Neural cell (in vitro differentiated cells): ENCODE results near the gene YKT6.

Experiments used
- CTCF ChIP-seq: fragments of 450-650 bp; IDR thresholded peaks from 2 replicates; pipeline ENCODE4 v1.5.1; 2014; ENCODE audit warnings: antibody characterized with exemption, mild to moderate bottlenecking, moderate library complexity; ENCODE audit not compliant: poor library complexity, severe bottlenecking
- EP300 ChIP-seq: fragments of 450-650 bp; conservative IDR thresholded peaks from 2 replicates; pipeline ENCODE4 v1.6.1; 2014; ENCODE audit warnings: antibody characterized with exemption, mild to moderate bottlenecking, moderate library complexity; ENCODE audit not compliant: poor library complexity, severe bottlenecking
- EZH2 ChIP-seq: fragments of 200-600, 300-800 bp; shearing (Covaris generic), sonication (generic); IDR thresholded peaks from 2 replicates; pipeline ENCODE4 v1.6.1; 2014; ENCODE audit warnings: antibody characterized with exemption, low read length, borderline replicate concordance, mild to moderate bottlenecking; ENCODE audit not compliant: insufficient read depth, poor library complexity, severe bottlenecking
- MXI1 ChIP-seq: fragments of 450-650 bp; conservative IDR thresholded peaks from 2 replicates; pipeline ENCODE4 v1.6.1; 2014; ENCODE audit warnings: antibody characterized with exemption, mild to moderate bottlenecking; ENCODE audit not compliant: poor library complexity, severe bottlenecking
- POLR2AphosphoS5 ChIP-seq: IDR thresholded peaks from 2 replicates; pipeline ENCODE4 v1.6.1; 2012
- RAD21 ChIP-seq: fragments of 450-650 bp; conservative IDR thresholded peaks from 2 replicates; pipeline ENCODE4 v1.6.1; 2014; ENCODE audit warnings: antibody characterized with exemption, mild to moderate bottlenecking, moderate library complexity
- SMC3 ChIP-seq: fragments of 450-650 bp; conservative IDR thresholded peaks from 2 replicates; pipeline ENCODE4 v1.6.1; 2014; ENCODE audit warnings: antibody characterized with exemption, mild to moderate bottlenecking, moderate library complexity; ENCODE audit not compliant: poor library complexity
- TAF1 ChIP-seq: IDR thresholded peaks from 2 replicates; pipeline ENCODE4 v1.6.1; 2012; ENCODE audit warnings: low read depth
- TF ChIP-seq, protein P1 (sequence below): IDR thresholded peaks from 2 replicates; pipeline ENCODE4 v1.6.1; 2012; ENCODE audit warnings: borderline replicate concordance

- TF ChIP-seq CTCF (no peak), EZH2 (no peak), RAD21 (no peak), SMC3 (no peak), EP300 (no peak), POLR2AphosphoS5 (no peak), TAF1 (no peak), MXI1 (no peak)
- TF ChIP-seq, protein P1, sequence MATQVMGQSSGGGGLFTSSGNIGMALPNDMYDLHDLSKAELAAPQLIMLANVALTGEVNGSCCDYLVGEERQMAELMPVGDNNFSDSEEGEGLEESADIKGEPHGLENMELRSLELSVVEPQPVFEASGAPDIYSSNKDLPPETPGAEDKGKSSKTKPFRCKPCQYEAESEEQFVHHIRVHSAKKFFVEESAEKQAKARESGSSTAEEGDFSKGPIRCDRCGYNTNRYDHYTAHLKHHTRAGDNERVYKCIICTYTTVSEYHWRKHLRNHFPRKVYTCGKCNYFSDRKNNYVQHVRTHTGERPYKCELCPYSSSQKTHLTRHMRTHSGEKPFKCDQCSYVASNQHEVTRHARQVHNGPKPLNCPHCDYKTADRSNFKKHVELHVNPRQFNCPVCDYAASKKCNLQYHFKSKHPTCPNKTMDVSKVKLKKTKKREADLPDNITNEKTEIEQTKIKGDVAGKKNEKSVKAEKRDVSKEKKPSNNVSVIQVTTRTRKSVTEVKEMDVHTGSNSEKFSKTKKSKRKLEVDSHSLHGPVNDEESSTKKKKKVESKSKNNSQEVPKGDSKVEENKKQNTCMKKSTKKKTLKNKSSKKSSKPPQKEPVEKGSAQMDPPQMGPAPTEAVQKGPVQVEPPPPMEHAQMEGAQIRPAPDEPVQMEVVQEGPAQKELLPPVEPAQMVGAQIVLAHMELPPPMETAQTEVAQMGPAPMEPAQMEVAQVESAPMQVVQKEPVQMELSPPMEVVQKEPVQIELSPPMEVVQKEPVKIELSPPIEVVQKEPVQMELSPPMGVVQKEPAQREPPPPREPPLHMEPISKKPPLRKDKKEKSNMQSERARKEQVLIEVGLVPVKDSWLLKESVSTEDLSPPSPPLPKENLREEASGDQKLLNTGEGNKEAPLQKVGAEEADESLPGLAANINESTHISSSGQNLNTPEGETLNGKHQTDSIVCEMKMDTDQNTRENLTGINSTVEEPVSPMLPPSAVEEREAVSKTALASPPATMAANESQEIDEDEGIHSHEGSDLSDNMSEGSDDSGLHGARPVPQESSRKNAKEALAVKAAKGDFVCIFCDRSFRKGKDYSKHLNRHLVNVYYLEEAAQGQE, result no peak
Measured at GRCh38 chr7:44158873-44159631, 41.7 kb upstream of the YKT6 start.
